GM13977 (cell line): Measurements from ENCODE around the gene CDC42BPB.

Source experiments
- DNase-seq: peaks from one replicate; pipeline ENCODE4 v3.0.0; 2012; ENCODE audit warnings: low spot score
- in situ Hi-C: fragments of 300-500 bp; cut with MboI; formaldehyde crosslinking; loops from one replicate; pipeline ENCODE4 v1.12.0; 2022; ENCODE audit warnings: low sequenced_read_pairs, low pct_unique_long_range_greater_than_20kb, mixed read lengths, inconsistent platforms; ENCODE audit not compliant: unreplicated experiment
- TF ChIP-seq, protein P1 (sequence below): IDR thresholded peaks from 2 replicates; pipeline ENCODE4 v1.5.1; 2012; ENCODE audit warnings: mild to moderate bottlenecking, control low read depth; ENCODE audit not compliant: insufficient read depth; ENCODE audit errors: extremely low read depth, missing control alignments

The CDC42BPB gene

DNA sequence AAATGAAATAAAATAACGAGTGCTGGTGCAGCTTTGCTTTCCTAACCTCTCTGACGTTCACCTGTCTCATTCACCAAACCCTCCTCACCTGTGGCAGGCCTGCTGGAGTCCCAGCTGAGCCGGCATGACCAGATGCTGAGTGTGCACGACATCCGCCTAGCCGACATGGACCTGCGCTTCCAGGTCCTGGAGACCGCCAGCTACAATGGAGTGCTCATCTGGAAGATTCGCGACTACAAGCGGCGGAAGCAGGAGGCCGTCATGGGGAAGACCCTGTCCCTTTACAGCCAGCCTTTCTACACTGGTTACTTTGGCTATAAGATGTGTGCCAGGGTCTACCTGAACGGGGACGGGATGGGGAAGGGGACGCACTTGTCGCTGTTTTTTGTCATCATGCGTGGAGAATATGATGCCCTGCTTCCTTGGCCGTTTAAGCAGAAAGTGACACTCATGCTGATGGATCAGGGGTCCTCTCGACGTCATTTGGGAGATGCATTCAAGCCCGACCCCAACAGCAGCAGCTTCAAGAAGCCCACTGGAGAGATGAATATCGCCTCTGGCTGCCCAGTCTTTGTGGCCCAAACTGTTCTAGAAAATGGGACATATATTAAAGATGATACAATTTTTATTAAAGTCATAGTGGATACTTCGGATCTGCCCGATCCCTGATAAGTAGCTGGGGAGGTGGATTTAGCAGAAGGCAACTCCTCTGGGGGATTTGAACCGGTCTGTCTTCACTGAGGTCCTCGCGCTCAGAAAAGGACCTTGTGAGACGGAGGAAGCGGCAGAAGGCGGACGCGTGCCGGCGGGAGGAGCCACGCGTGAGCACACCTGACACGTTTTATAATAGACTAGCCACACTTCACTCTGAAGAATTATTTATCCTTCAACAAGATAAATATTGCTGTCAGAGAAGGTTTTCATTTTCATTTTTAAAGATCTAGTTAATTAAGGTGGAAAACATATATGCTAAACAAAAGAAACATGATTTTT, 151.9 kb downstream of the CDC42BPB start:
- TF ChIP-seq, protein P1, sequence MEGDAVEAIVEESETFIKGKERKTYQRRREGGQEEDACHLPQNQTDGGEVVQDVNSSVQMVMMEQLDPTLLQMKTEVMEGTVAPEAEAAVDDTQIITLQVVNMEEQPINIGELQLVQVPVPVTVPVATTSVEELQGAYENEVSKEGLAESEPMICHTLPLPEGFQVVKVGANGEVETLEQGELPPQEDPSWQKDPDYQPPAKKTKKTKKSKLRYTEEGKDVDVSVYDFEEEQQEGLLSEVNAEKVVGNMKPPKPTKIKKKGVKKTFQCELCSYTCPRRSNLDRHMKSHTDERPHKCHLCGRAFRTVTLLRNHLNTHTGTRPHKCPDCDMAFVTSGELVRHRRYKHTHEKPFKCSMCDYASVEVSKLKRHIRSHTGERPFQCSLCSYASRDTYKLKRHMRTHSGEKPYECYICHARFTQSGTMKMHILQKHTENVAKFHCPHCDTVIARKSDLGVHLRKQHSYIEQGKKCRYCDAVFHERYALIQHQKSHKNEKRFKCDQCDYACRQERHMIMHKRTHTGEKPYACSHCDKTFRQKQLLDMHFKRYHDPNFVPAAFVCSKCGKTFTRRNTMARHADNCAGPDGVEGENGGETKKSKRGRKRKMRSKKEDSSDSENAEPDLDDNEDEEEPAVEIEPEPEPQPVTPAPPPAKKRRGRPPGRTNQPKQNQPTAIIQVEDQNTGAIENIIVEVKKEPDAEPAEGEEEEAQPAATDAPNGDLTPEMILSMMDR, result no peak

DNA sequence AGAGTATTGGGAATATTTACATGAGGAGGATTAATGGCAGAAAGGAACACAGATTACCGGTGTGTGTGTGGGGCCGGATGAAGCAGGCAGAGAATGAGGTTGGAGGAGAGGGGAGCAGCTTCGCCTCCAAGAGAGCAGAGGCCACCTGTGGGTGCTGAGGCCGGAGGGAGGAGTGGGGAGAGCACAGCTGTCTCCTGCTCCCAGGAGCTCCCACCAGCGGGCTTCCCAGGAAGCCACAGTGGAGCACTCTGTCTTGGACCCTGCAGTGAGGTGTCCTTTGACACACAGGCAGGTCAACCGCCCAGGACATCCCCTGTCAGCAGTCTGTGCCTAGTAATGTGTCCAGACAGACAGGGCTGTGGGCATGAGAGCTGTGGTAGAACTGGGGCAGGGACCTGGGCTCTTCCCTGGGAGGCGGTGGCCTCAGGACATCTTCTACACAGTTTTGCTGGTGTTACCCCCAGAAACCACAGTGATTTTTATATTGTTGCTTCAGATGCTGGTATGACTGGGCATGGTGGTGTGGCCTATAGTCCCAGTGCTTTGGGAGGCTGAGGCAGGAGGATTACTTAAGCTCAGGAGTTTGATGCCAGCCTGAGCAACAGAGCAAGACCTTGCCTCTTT, 153.3 kb downstream of the CDC42BPB start:
- TF ChIP-seq, protein P1, result no peak

More for the DNA sequence above, 151.9 kb downstream of the CDC42BPB start:
- in situ Hi-C loops, result no loop called here
- no peak for DNase-seq

DNA sequence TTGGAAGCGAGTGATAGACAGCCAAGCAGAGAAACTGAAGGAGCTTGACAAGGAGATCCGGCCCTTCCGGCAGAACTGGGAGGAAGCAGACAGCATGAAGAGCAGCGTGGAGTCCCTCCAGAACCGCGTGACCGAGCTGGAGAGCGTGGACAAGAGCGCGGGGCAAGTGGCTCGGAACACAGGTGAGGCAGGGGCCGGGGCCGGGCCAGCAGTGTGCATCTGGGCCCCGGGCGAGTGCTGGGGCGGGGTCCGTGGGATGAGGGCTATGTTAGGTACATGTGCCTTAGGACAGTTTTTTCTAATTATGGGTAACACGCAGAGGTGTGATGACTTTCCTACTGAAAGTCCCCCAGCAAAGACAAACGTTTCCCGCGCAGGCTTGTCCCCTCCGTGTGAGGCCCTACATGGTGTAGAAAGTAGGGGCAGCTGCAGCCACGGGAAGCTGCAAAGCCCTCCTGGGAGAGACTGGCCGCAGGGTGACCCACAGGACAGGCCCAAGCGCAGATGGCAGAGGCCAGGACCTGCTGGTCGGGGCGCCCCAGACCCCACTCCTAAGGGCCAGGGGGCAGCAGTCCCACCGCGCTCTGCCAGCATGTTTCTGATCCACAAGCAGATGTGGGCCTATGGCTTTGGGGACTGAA, 154.0 kb downstream of the CDC42BPB start:
- TF ChIP-seq, protein P1, result no peak
- in situ Hi-C loops, result no loop called here
- no peak for DNase-seq

More for the DNA sequence above, 153.3 kb downstream of the CDC42BPB start:
- in situ Hi-C loops, result no loop called here
- no peak for DNase-seq

DNA sequence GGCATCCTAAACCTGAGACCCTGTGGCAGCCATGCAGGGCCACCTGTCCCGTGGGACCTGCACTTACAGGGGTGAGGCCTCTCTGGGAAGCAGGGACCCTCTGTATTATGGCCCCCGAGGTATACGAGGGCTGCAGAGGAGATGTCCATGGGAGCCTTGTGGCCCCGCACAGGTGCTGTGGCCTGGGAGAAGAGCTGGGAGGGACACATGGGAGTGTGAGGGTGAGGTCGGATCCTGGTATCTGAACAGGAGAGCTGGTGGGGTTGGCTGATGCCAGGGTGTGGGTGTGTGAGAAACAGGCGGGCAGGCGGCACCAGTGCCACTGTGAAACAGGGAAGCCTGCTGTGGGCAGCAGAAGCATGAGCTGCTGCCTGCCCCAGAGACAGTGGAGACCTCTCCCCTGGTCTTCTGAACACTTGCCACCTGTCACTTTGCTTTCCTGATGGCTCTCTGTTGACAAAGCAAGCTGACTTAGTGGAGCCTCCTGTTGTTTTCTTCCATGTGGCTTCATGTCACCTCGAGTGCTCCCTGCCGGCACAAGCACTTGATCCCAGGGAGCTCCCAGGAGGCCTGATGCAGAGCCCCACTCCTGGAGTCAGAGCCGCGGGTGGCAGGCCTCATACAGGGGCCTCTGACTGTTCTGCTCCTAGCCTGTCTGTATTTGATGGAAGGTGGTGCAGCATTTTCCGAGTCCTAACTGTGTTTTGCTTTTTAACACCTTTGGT, 154.7 kb downstream of the CDC42BPB start:
- DNase-seq, result no peak
- TF ChIP-seq, protein P1, result no peak
- in situ Hi-C loops, result no loop called here

DNA sequence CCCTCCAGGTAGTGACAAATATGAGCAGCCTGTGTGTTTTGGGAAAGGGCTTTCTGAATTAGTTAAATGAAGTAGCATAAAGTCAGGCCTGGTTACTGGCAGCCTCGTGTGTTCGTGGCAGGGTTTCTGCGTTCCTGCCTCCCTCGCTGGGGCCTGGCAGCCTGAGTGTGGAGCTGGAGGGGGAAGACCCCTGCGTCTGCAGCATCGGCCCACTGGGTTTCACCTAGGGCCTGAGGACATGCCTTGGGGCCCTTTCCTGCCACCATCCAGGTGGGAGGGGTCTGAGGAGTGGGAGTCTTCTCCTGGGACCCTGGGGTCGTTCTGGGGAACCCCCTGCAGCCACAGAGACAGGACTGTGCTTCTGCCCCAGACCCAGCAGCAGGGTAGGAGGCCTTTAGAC, 155.3 kb downstream of the CDC42BPB start:
- in situ Hi-C loops, result no loop called here
- TF ChIP-seq, protein P1, result no peak
- no peak for DNase-seq

DNA sequence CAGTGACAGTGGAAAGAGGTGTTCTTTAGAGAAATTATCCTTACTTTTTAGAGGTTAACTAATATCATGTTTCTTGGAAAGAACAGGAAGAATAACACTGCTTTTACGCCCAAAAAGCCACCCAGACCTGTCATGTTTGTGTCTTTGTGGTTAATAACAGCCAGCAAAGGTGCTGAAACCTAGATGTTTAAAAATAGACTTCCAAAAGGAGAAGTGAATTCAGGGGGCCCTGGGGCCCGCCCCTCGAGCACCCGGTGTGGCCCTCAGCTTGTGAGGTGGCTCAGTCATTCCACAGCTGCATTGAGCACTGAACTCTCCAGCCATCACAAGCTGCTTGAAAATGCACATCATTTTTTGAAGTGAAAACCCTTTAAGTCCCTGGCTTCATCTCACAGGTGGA, 155.7 kb downstream of the CDC42BPB start:
- in situ Hi-C loops, result no loop called here
- DNase-seq, result peak; percentile 95
- TF ChIP-seq, protein P1, result no peak
